ENCODE measurements around the gene POLR3H.

- no peak for TF ChIP-seq POLR2AphosphoS5 (IDR thresholded peaks at IDR 0.05; ENCODE audit: low read depth)
- no peak for TF ChIP-seq CTCF (IDR thresholded peaks at IDR 0.05; ENCODE audit: insufficient read depth, low read length)
- no peak for TF ChIP-seq REST (IDR thresholded peaks at IDR 0.05; ENCODE audit: insufficient replicate concordance, low read depth)
Measured at GRCh38 chr22:41478473-41478872, 65.8 kb downstream of the POLR3H start.
